Dedifferentiated amniotic fluid mesenchymal stem cell (primary cell): ENCODE data around the gene CREB3L2.
A peak's percentile ranks its signal among the peaks of the same experiment; 100 is the strongest.
"Not testable (repeated sequence)": the region's sequence is repeated elsewhere in the genome, so short reads cannot be mapped to it uniquely, and the experiment has no call there.

ENCODE experiments used
- DNase-seq: peaks from one replicate; pipeline ENCODE4 v3.0.0-alpha.2; 2016; ENCODE audit errors: extremely low spot score

Gene CREB3L2

GRCh38 chr7:138014201-138014600, 12.3 kb upstream of the CREB3L2 start:
- DNase-seq = not testable (repeated sequence)

GRCh38 chr7:138009350-138009653, 7.4 kb upstream of the CREB3L2 start:
- no peak for DNase-seq

GRCh38 chr7:138008588-138009349, 6.9 kb upstream of the CREB3L2 start:
- DNase-seq = peak; percentile 70

- no peak for DNase-seq
These were observed 6.2 kb upstream of the CREB3L2 start for GRCh38 chr7:138008019-138008587.

- DNase-seq = no peak
These were observed 4.2 kb upstream of the CREB3L2 start for GRCh38 chr7:138006106-138006505.

GRCh38 chr7:138004936-138005335, 3.0 kb upstream of the CREB3L2 start:
- DNase-seq = no peak

GRCh38 chr7:138004046-138004445, 2.2 kb upstream of the CREB3L2 start:
- DNase-seq = no peak

- no peak for DNase-seq
These were observed 923 bp upstream of the CREB3L2 start for GRCh38 chr7:138002828-138003189.

GRCh38 chr7:138002096-138002827, 376 bp upstream of the CREB3L2 start:
- peak; percentile 100 for DNase-seq

- DNase-seq = peak; percentile 87
These were observed 1.7 kb downstream of the CREB3L2 start for GRCh38 chr7:138000081-138000701.

- peak; percentile 38 for DNase-seq
These were observed 2.3 kb downstream of the CREB3L2 start for GRCh38 chr7:137999496-138000080.

GRCh38 chr7:137998250-137998649, 3.6 kb downstream of the CREB3L2 start:
- DNase-seq = no peak

GRCh38 chr7:137996871-137997270, 5.0 kb downstream of the CREB3L2 start:
- no peak for DNase-seq

- DNase-seq = no peak
These were observed 5.5 kb downstream of the CREB3L2 start for GRCh38 chr7:137996386-137996851.

- no peak for DNase-seq
These were observed 7.7 kb downstream of the CREB3L2 start for GRCh38 chr7:137994216-137994615.

- no peak for DNase-seq
These were observed 8.5 kb downstream of the CREB3L2 start for GRCh38 chr7:137993395-137993743.

GRCh38 chr7:137992550-137993394, 9.1 kb downstream of the CREB3L2 start:
- DNase-seq = peak; percentile 60

- no peak for DNase-seq
These were observed 9.8 kb downstream of the CREB3L2 start for GRCh38 chr7:137992104-137992549.

GRCh38 chr7:137990251-137990941, 11.5 kb downstream of the CREB3L2 start:
- DNase-seq = peak; percentile 67

- DNase-seq = no peak
These were observed 12.3 kb downstream of the CREB3L2 start for GRCh38 chr7:137989590-137989989.

GRCh38 chr7:137989094-137989493, 12.8 kb downstream of the CREB3L2 start:
- DNase-seq = no peak
